Neural progenitor cell (in vitro differentiated cells): Measurements from ENCODE around the gene CD300A. TPM values are rescaled to one million over a fixed set of nuclear protein-coding genes. Genes with fewer than 3 reads are reported as not detected.

Experiments
- DNase-seq: peaks from one replicate; pipeline ENCODE4 v3.0.0-alpha.2; 2016; ENCODE audit warnings: low spot score
- H2AFZ ChIP-seq: fragments of 200-600 bp; sonication (generic); replicated peaks from 2 replicates; pipeline ENCODE4 v1.6.1; 2016; ENCODE audit warnings: antibody characterized with exemption
- H3F3A ChIP-seq: fragments of 200-600 bp; sonication (generic); 2 replicates; pipeline ENCODE4 v1.6.1; 2016; ENCODE audit warnings: antibody characterized with exemption, low read depth
- H3K27ac ChIP-seq: fragments of 200-600 bp; sonication (generic); 2 replicates; pipeline ENCODE4 v1.5.1; 2016; ENCODE audit warnings: mild to moderate bottlenecking
- H3K27me3 ChIP-seq: fragments of 200-600 bp; sonication (generic); 2 replicates; pipeline ENCODE4 v1.6.1; 2016; ENCODE audit warnings: mild to moderate bottlenecking, moderate library complexity
- H3K36me3 ChIP-seq: fragments of 200-600 bp; sonication (generic); 2 replicates; pipeline ENCODE4 v1.5.1; 2016
- H3K4me1 ChIP-seq: fragments of 200-600 bp; sonication (generic); 2 replicates; pipeline ENCODE4 v1.6.1; 2016; ENCODE audit warnings: mixed run types
- H3K4me2 ChIP-seq: fragments of 200-600 bp; sonication (generic); 2 replicates; pipeline ENCODE4 v1.6.1; 2016
- H3K4me3 ChIP-seq: fragments of 200-600 bp; sonication (generic); 2 replicates; pipeline ENCODE4 v1.5.1; 2016
- H3K79me2 ChIP-seq: fragments of 200-600 bp; sonication (generic); 2 replicates; pipeline ENCODE4 v1.6.1; 2016; ENCODE audit warnings: low read depth
- H3K9ac ChIP-seq: fragments of 200-600 bp; sonication (generic); 2 replicates; pipeline ENCODE4 v1.6.1; 2016
- H3K9me3 ChIP-seq: fragments of 200-600 bp; sonication (generic); 2 replicates; pipeline ENCODE4 v1.5.1; 2016; ENCODE audit warnings: low read depth
- H4K20me1 ChIP-seq: fragments of 200-600 bp; sonication (generic); 2 replicates; pipeline ENCODE4 v1.6.1; 2016; ENCODE audit warnings: low read depth
- H3K27ac Mint-ChIP-seq: 3 replicates; pipeline ENCODE4 v1.8.0; 2021; ENCODE audit warnings: mixed read lengths
- H3K27me3 Mint-ChIP-seq: 2 replicates; pipeline ENCODE4 v1.8.0; 2022; ENCODE audit warnings: low read depth, mild to moderate bottlenecking, inconsistent platforms, moderate library complexity, mixed read lengths; ENCODE audit not compliant: insufficient read depth
- H3K36me3 Mint-ChIP-seq: 3 replicates; pipeline ENCODE4 v1.8.0; 2021; ENCODE audit warnings: mixed read lengths
- H3K4me1 Mint-ChIP-seq: 3 replicates; pipeline ENCODE4 v1.8.0; 2021; ENCODE audit warnings: mixed read lengths
- H3K4me3 Mint-ChIP-seq: 3 replicates; pipeline ENCODE4 v1.8.0; 2021; ENCODE audit warnings: mild to moderate bottlenecking, moderate library complexity, mixed read lengths
- H3K9me3 Mint-ChIP-seq: 3 replicates; pipeline ENCODE4 v1.8.0; 2020; ENCODE audit warnings: mixed read lengths
- CTCF ChIP-seq: fragments of 200-600 bp; sonication (generic); IDR thresholded peaks from 2 replicates; pipeline ENCODE4 v1.5.1; 2017; ENCODE audit warnings: antibody characterized with exemption, mild to moderate bottlenecking
- EZH2 ChIP-seq: fragments of 200-600 bp; sonication (generic); IDR thresholded peaks from 2 replicates; pipeline ENCODE4 v1.6.1; 2017; ENCODE audit warnings: antibody characterized with exemption, mild to moderate bottlenecking, moderate library complexity
- EZH2phosphoT487 ChIP-seq: fragments of 200-600 bp; sonication (generic); IDR thresholded peaks from 2 replicates; pipeline ENCODE4 v1.6.1; 2017; ENCODE audit warnings: antibody characterized with exemption
- total RNA-seq: library from RNA; depleted of rRNA; stranded (reverse); fragments of >200 nt; gene quantifications from 2 replicates; pipeline ENCODE4 v1.2.3, GENCODE V29; 2015; ENCODE audit warnings: low replicate concordance

CD300A gene
- total RNA-seq, 1 donor from 2014 or later: not detected

- H3K27ac Mint-ChIP-seq: no peak overlapping the region
- Histone ChIP-seq H3K9me3 (no peaks in the 10 kb centered on the region), H3K27ac (no peak overlapping the region), H3K27me3 (no peaks in the 10 kb centered on the region), H2AFZ (no peak overlapping the region), H3K36me3 (no peaks in the 10 kb centered on the region), H3K79me2 (no peaks in the 10 kb centered on the region), H3K4me1 (peaks cover 12% of the 10 kb centered on the region), H3K9ac (no peak overlapping the region), H3F3A (no peaks in the 10 kb centered on the region), H3K4me2 (no peak overlapping the region), H4K20me1 (no peaks in the 10 kb centered on the region), H3K4me3 (no peak overlapping the region)
- TF ChIP-seq EZH2phosphoT487 (no peak), EZH2 (no peak), CTCF (no peak)
- H3K4me3 Mint-ChIP-seq: no peak overlapping the region
- no peaks in the 10 kb centered on the region for H3K36me3 Mint-ChIP-seq
- H3K27me3 Mint-ChIP-seq: peaks cover 19% of the 10 kb centered on the region
- no peaks in the 10 kb centered on the region for H3K9me3 Mint-ChIP-seq
- DNase-seq: no peak
- peaks cover 12% of the 10 kb centered on the region for H3K4me1 Mint-ChIP-seq
These were observed 42.3 kb upstream of the CD300A start for GRCh38 chr17:74424117-74424516.

- Histone ChIP-seq H3K4me2 (no peak overlapping the region), H3K27me3 (no peaks in the 10 kb centered on the region), H2AFZ (no peak overlapping the region), H3K79me2 (no peaks in the 10 kb centered on the region), H3F3A (peaks cover under 1% of the 10 kb centered on the region), H4K20me1 (no peaks in the 10 kb centered on the region), H3K27ac (no peak overlapping the region), H3K9ac (no peak overlapping the region), H3K36me3 (no peaks in the 10 kb centered on the region), H3K4me3 (no peak overlapping the region), H3K9me3 (no peaks in the 10 kb centered on the region), H3K4me1 (peaks cover 13% of the 10 kb centered on the region)
- H3K9me3 Mint-ChIP-seq: no peaks in the 10 kb centered on the region
- H3K4me1 Mint-ChIP-seq: peaks cover 16% of the 10 kb centered on the region
- H3K4me3 Mint-ChIP-seq: no peak overlapping the region
- DNase-seq: no peak
- peaks cover 20% of the 10 kb centered on the region for H3K27me3 Mint-ChIP-seq
- no peaks in the 10 kb centered on the region for H3K36me3 Mint-ChIP-seq
- TF ChIP-seq EZH2: no peak
- TF ChIP-seq CTCF: no peak
- TF ChIP-seq EZH2phosphoT487: no peak
- no peak overlapping the region for H3K27ac Mint-ChIP-seq
These were observed 41.8 kb upstream of the CD300A start for GRCh38 chr17:74424657-74425056.

- no peaks in the 10 kb centered on the region for H3K9me3 Mint-ChIP-seq
- no peak overlapping the region for H3K4me3 ChIP-seq
- peak overlapping the region; percentile 28 for H3K4me2 ChIP-seq
- no peak for DNase-seq
- no peaks in the 10 kb centered on the region for H3K9me3 ChIP-seq
- no peaks in the 10 kb centered on the region for H4K20me1 ChIP-seq
- H3K27ac Mint-ChIP-seq: peak overlapping the region; percentile 61
- H3K4me3 Mint-ChIP-seq: no peak overlapping the region
- peaks cover 26% of the 10 kb centered on the region for H3K4me1 ChIP-seq
- no peak overlapping the region for H3K27ac ChIP-seq
- H3K36me3 ChIP-seq: no peaks in the 10 kb centered on the region
- peaks cover 13% of the 10 kb centered on the region for H3K27me3 ChIP-seq
- peaks cover 19% of the 10 kb centered on the region for H3F3A ChIP-seq
- no peak overlapping the region for H3K9ac ChIP-seq
- no peak for TF ChIP-seq EZH2phosphoT487
- no peak for TF ChIP-seq CTCF
- TF ChIP-seq EZH2: no peak
- peak overlapping the region; percentile 20 for H2AFZ ChIP-seq
- peaks cover 33% of the 10 kb centered on the region for H3K27me3 Mint-ChIP-seq
- peaks cover 26% of the 10 kb centered on the region for H3K4me1 Mint-ChIP-seq
- H3K36me3 Mint-ChIP-seq: no peaks in the 10 kb centered on the region
- H3K79me2 ChIP-seq: no peaks in the 10 kb centered on the region
These were observed 39.8 kb upstream of the CD300A start for GRCh38 chr17:74426551-74427047.
